DOHH2 (cell line): ENCODE data around the gene AMOT.

Experiments
- CTCF ChIP-seq: fragments of 200-600 bp; sonication (generic); IDR thresholded peaks from one replicate; pipeline ENCODE4 v1.5.1; 2014; ENCODE audit warnings: antibody characterized with exemption, mild to moderate bottlenecking, low read depth, low read length; ENCODE audit not compliant: poor library complexity, severe bottlenecking
- EZH2phosphoT487 ChIP-seq: fragments of 200-600 bp; sonication (generic); IDR thresholded peaks from 2 replicates; pipeline ENCODE4 v1.6.1; 2017; ENCODE audit warnings: borderline replicate concordance, mild to moderate bottlenecking, antibody characterized with exemption, low read length, moderate library complexity, mixed read lengths

GRCh38 chrX:112785344-112785743 is 55.3 kb downstream of the AMOT start:
- TF ChIP-seq CTCF (no peak), EZH2phosphoT487 (no peak)
